IMR-90 (cell line): ENCODE data around the gene FPR3. TPM values are rescaled to one million over a fixed set of nuclear protein-coding genes. Genes with fewer than 3 reads are reported as not detected.

Experiments used
- ATAC-seq: fragments of 200-7000 bp; cut with Tn5 transposase; 2 replicates; pipeline ENCODE4 v1.9.1; 2020; ENCODE audit warnings: low read depth, mild to moderate bottlenecking, moderate library complexity
- BruUV-seq: library from RNA; stranded (reverse); fragments of 400-500 nt; replicated peaks from 2 replicates; lab custom pipeline; 2021; lab: Mats Ljungman, UMichigan
- CTCF ChIA-PET: fragments of 300-600 bp; formaldehyde crosslinking; extraction: SDS; loops from one replicate; lab custom pipeline; 2021; ENCODE audit warnings: antibody characterized with exemption; lab: Yijun Ruan, JAX
- POLR2A ChIA-PET: fragments of 300-600 bp; sonication (Branson Sonifier 250); formaldehyde crosslinking; loops from one replicate; lab custom pipeline; 2022; ENCODE audit warnings: antibody characterized with exemption; ENCODE audit not compliant: unreplicated experiment; lab: Charles Lee
- DNase-seq: peaks from one replicate; pipeline ENCODE4 v3.0.0; 2013
- H2AFZ ChIP-seq: replicated peaks from 2 replicates; pipeline ENCODE3; 2013; ENCODE audit warnings: low read length, mild to moderate bottlenecking; ENCODE audit not compliant: poor library complexity
- H2AK5ac ChIP-seq: 2 replicates; pipeline ENCODE4 v1.6.1; 2013; ENCODE audit warnings: low read depth, low read length, inconsistent platforms
- H2AK9ac ChIP-seq: replicated peaks from 2 replicates; pipeline ENCODE3; 2013; ENCODE audit warnings: mild to moderate bottlenecking, low read depth, low read length, moderate library complexity; ENCODE audit not compliant: poor library complexity
- H2BK120ac ChIP-seq: 2 replicates; pipeline ENCODE4 v1.6.1; 2013; ENCODE audit warnings: low read depth, low read length, inconsistent platforms
- H2BK15ac ChIP-seq: 3 replicates; pipeline ENCODE4 v1.6.1; 2013; ENCODE audit warnings: low read depth, low read length, inconsistent platforms
- H2BK20ac ChIP-seq: 2 replicates; pipeline ENCODE4 v1.6.1; 2013; ENCODE audit warnings: low read depth, mild to moderate bottlenecking, inconsistent platforms, low read length, moderate library complexity
- H2BK5ac ChIP-seq: 2 replicates; pipeline ENCODE4 v1.6.1; 2013; ENCODE audit warnings: mild to moderate bottlenecking, low read depth, low read length, inconsistent platforms; ENCODE audit not compliant: poor library complexity, severe bottlenecking
- H3K14ac ChIP-seq: replicated peaks from 2 replicates; pipeline ENCODE4 v1.6.1; 2013; ENCODE audit warnings: low read depth, low read length, inconsistent platforms
- H3K18ac ChIP-seq: 2 replicates; pipeline ENCODE4 v1.6.1; 2013; ENCODE audit warnings: low read depth, low read length, control low read depth
- H3K23ac ChIP-seq: 2 replicates; pipeline ENCODE4 v1.6.1; 2013; ENCODE audit warnings: low read depth, low read length, inconsistent platforms
- H3K27ac ChIP-seq: 2 replicates; pipeline ENCODE4 v1.5.1; 2013; ENCODE audit warnings: mild to moderate bottlenecking, control low read depth, low read length; ENCODE audit not compliant: insufficient read depth
- H3K27me3 ChIP-seq: 2 replicates; pipeline ENCODE4 v1.6.1; 2013; ENCODE audit warnings: low read length; ENCODE audit not compliant: control insufficient read depth, insufficient read depth
- H3K36me3 ChIP-seq: 2 replicates; pipeline ENCODE4 v1.6.1; 2013; ENCODE audit warnings: low read length, mixed read lengths; ENCODE audit not compliant: control insufficient read depth, insufficient read depth
- H3K4ac ChIP-seq: 2 replicates; pipeline ENCODE4 v1.6.1; 2013; ENCODE audit warnings: low read depth, low read length, inconsistent platforms
- H3K4me1 ChIP-seq: 2 replicates; pipeline ENCODE4 v1.6.1; 2013; ENCODE audit warnings: low read length, mixed read lengths; ENCODE audit not compliant: control insufficient read depth, insufficient read depth
- H3K4me2 ChIP-seq: 2 replicates; pipeline ENCODE4 v1.6.1; 2013; ENCODE audit warnings: low read depth, mild to moderate bottlenecking, control low read depth, low read length, moderate library complexity
- H3K4me3 ChIP-seq: 2 replicates; pipeline ENCODE4 v1.5.1; 2013; ENCODE audit warnings: low read depth, mild to moderate bottlenecking, control low read depth, low read length, moderate library complexity; ENCODE audit not compliant: insufficient read depth
- H3K56ac ChIP-seq: 2 replicates; pipeline ENCODE4 v1.6.1; 2013; ENCODE audit warnings: low read length, inconsistent platforms; ENCODE audit not compliant: insufficient read depth; ENCODE audit errors: extremely low read depth
- H3K79me1 ChIP-seq, 2 experiments: 2 replicates each; pipeline ENCODE4 v1.6.1; 2013; ENCODE audit warnings: low read length in 2 of 2, inconsistent platforms in 1 of 2, low read depth in 1 of 2
- H3K9ac ChIP-seq: 2 replicates; pipeline ENCODE4 v1.6.1; 2013; ENCODE audit warnings: low read depth, low read length, control low read depth
- H3K9me1 ChIP-seq: 2 replicates; pipeline ENCODE4 v1.6.1; 2013; ENCODE audit warnings: low read length, inconsistent platforms; ENCODE audit not compliant: insufficient read depth
- H3K9me3 ChIP-seq: 2 replicates; pipeline ENCODE4 v1.6.1; 2013; ENCODE audit warnings: low read length; ENCODE audit not compliant: control insufficient read depth, insufficient read depth
- H4K20me1 ChIP-seq: 2 replicates; pipeline ENCODE4 v1.6.1; 2013; ENCODE audit warnings: low read length, inconsistent platforms; ENCODE audit not compliant: insufficient read depth
- H4K5ac ChIP-seq: 2 replicates; pipeline ENCODE4 v1.6.1; 2013; ENCODE audit warnings: mild to moderate bottlenecking, low read depth, low read length, control low read depth
- H4K8ac ChIP-seq, 2 experiments: 2 replicates each; pipeline ENCODE4 v1.6.1; 2013; ENCODE audit warnings: low read depth in 2 of 2, low read length in 2 of 2, control low read depth in 1 of 2, inconsistent platforms in 1 of 2
- H4K91ac ChIP-seq: 2 replicates; pipeline ENCODE4 v1.6.1; 2013; ENCODE audit warnings: low read depth, low read length, inconsistent platforms; ENCODE audit not compliant: insufficient read depth
- CHD1 ChIP-seq: IDR thresholded peaks from 2 replicates; pipeline ENCODE4 v1.6.1; 2012; ENCODE audit warnings: low read depth, low read length, improper control_type of control experiment
- ELK1 ChIP-seq: fragments of 150-350 bp; IDR thresholded peaks from 2 replicates; pipeline ENCODE4 v1.6.1; 2016; ENCODE audit warnings: low read depth, mild to moderate bottlenecking, low read length, moderate library complexity, borderline replicate concordance
- MAZ ChIP-seq: IDR thresholded peaks from 2 replicates; pipeline ENCODE4 v1.6.1; 2012; ENCODE audit warnings: low read depth, mild to moderate bottlenecking, low read length, improper control_type of control experiment, moderate library complexity, borderline replicate concordance
- NFE2L2 ChIP-seq: fragments of 150-350 bp; IDR thresholded peaks from 2 replicates; pipeline ENCODE4 v1.6.1; 2016; ENCODE audit warnings: low read depth, mild to moderate bottlenecking, low read length
- RAD21 ChIP-seq: IDR thresholded peaks from 2 replicates; pipeline ENCODE4 v1.6.1; 2012; ENCODE audit warnings: low read length, improper control_type of control experiment
- RFX5 ChIP-seq: IDR thresholded peaks from 2 replicates; pipeline ENCODE4 v1.8.0; 2012; ENCODE audit warnings: low read depth, mild to moderate bottlenecking, low read length, moderate library complexity
- WGBS, 2 experiments: methylation state at CpG; one replicate each; pipeline versions ENCODE4 v1.1.5 to v1.1.7; 2013; ENCODE audit warnings: missing lambda C conversion rate in 2 of 2; ENCODE audit not compliant: insufficient read length in 1 of 2; ENCODE audit errors: extremely low coverage in 2 of 2; 5-methylcytosine and 5-hydroxymethylcytosine counted together
- dilution Hi-C: fragments of 300-500 bp; cut with HindIII; formaldehyde crosslinking; loops from one replicate; pipeline ENCODE4 v1.14.3; 2018; ENCODE audit warnings: low sequenced_read_pairs; ENCODE audit not compliant: unreplicated experiment
- in situ Hi-C: fragments of 300-500 bp; cut with MboI; formaldehyde crosslinking; loops from 3 replicates; pipeline ENCODE4 v1.14.3; 2019; ENCODE audit warnings: low sequenced_read_pairs, inconsistent platforms, mixed read lengths
- intact Hi-C: fragments of 100-400 bp; cut with micrococcal nuclease; formaldehyde crosslinking; loops from 2 replicates; pipeline ENCODE4 v1.10.0; 2022
- polyA plus RNA-seq, 3 experiments: library from polyadenylated mRNA; depleted of rRNA; stranded (reverse); fragments of >200 nt; gene quantifications; 2 replicates each; pipeline ENCODE4 v1.2.3, GENCODE V29; 2012; ENCODE audit warnings: low replicate concordance in 1 of 3
- total RNA-seq: library from RNA; depleted of rRNA; stranded (reverse); fragments of >200 nt; gene quantifications from 2 replicates; pipeline ENCODE4 v1.2.3, GENCODE V29; 2012

The FPR3 gene
- total and polyA plus RNA-seq, 2 of the 4 experiments (the other 2 are of a cell fraction): not detected

- Histone ChIP-seq H3K23ac (no peak overlapping the region), H2AFZ (no peak overlapping the region), H3K27ac (no peak overlapping the region), H2BK5ac (no peak overlapping the region), H2AK9ac (no peak overlapping the region), H3K4me3 (no peak overlapping the region), H3K4ac (no peak overlapping the region), H3K27me3 (no peaks in the 10 kb centered on the region), H3K79me1 (no peaks in the 10 kb centered on the region), H2BK120ac (no peak overlapping the region), H3K14ac (no peak overlapping the region), H4K20me1 (no peaks in the 10 kb centered on the region), H3K4me1 (no peaks in the 10 kb centered on the region), H2BK15ac (no peak overlapping the region), H3K9ac (no peak overlapping the region), H3K4me2 (no peak overlapping the region), H3K56ac (no peak overlapping the region), H2AK5ac (no peak overlapping the region), H3K36me3 (no peaks in the 10 kb centered on the region), H4K8ac (no peak overlapping the region), H4K91ac (no peak overlapping the region), H3K18ac (no peak overlapping the region), H2BK20ac (no peak overlapping the region), H4K5ac (no peak overlapping the region), H3K9me1 (no peaks in the 10 kb centered on the region), H3K9me3 (peaks cover 6% of the 10 kb centered on the region)
- DNase-seq: no peak
- no TSS peak for BruUV-seq
- intact Hi-C loops (no loop called here), in situ Hi-C loops (no loop called here), dilution Hi-C loops (no loop called here)
- WGBS, 2 experiments: no CpG with 5 or more reads among the region's 7 CpGs
- ChIA-PET CTCF (no interaction called here), POLR2A (no interaction called here)
- no peak for ATAC-seq
- no peak for TF ChIP-seq CHD1
- TF ChIP-seq RAD21: no peak
- no peak for TF ChIP-seq RFX5
- TF ChIP-seq ELK1: no peak
- TF ChIP-seq NFE2L2: no peak
- TF ChIP-seq MAZ: no peak
These were observed 39.4 kb upstream of the FPR3 start for GRCh38 chr19:51755571-51755970.
